ENCODE data around the gene ATF1.
"Not testable (repeated sequence)": the region's sequence is repeated elsewhere in the genome, so short reads cannot be mapped to it uniquely, and the experiment has no call there.

ATF1 gene

GRCh38 chr12:50868881-50869280 is 105.0 kb downstream of the ATF1 start:
- not testable (repeated sequence) for DNase-seq

All from NCI-H226 (cell line).